NCI-H526 (cell line): ENCODE data around the gene MSANTD1.

ENCODE experiments used
- DNase-seq, 2 experiments: peaks; one replicate each; lab custom pipeline; 2025; lab: John Stamatoyannopoulos, UW

The MSANTD1 gene

DNA sequence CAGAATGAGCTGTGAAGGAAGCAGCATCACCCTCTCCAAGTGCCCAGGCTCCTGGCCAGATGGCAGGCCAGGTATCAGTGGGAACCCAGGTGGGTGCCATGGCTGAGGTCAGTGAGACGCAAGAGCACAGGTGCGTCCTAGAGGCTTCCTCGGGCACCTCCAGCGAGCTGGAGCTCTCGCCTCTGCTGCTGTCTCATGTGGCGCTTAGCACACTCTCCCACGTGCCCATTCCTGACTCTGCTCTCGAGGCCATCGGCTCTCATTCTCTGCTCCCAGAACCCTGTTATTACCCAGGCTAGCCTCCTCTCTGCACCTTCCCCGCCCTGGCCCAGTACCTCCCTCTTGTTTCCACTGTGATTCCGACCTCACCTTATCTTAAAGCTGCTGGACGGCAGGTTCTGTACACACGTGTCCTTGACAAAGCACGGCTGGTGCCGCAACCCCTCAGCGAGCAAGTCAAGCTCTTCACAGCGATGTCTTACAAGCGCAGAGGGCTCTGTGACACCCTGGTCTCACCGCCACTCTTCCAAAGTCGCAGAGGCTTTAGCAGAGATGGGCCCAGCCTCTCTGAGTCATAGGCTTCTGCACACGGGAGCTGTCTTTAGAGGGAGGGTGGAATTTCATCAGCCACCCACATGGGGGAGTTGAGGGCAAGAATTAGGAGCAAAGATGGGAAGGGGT lies 15.4 kb upstream of the MSANTD1 start:
- DNase-seq = no peak

- no peak for DNase-seq
Measured at GRCh38 chr4:3234171-3235029, 14.6 kb upstream of the MSANTD1 start.

- DNase-seq = no peak
Measured at GRCh38 chr4:3235030-3235345, 14.0 kb upstream of the MSANTD1 start.

- no peak for DNase-seq
Measured at GRCh38 chr4:3235581-3235980, 13.4 kb upstream of the MSANTD1 start.

DNA sequence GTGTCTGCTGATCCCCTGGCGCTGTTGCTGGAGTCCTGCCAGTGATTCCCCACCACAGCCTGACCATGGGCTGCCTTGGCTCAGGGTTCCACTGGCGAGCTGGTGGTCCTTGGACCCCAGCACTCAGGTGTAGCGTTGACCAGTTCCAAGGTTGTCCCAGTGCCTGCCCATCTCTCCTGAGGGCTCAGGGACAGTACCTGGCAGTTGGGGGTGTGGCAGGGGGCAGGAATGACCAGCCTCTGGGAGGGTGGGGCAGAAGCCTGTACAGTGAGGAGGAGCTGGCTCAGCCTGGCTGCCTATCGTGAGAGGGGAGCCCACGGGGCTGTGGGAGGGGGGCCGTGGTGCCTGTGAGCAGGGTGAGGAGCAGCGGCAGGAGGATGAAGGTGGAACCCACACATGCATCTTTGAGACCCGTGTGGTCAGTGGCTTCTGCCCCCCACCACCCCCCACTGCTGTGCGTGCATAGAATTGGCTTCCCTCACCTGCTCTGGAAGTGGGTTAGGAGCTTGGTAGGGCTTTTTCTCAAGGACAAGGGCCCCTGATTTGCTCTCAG lies 12.6 kb upstream of the MSANTD1 start:
- no peak for DNase-seq

GRCh38 chr4:3237266-3237665 lies 11.7 kb upstream of the MSANTD1 start:
- no peak for DNase-seq

DNA sequence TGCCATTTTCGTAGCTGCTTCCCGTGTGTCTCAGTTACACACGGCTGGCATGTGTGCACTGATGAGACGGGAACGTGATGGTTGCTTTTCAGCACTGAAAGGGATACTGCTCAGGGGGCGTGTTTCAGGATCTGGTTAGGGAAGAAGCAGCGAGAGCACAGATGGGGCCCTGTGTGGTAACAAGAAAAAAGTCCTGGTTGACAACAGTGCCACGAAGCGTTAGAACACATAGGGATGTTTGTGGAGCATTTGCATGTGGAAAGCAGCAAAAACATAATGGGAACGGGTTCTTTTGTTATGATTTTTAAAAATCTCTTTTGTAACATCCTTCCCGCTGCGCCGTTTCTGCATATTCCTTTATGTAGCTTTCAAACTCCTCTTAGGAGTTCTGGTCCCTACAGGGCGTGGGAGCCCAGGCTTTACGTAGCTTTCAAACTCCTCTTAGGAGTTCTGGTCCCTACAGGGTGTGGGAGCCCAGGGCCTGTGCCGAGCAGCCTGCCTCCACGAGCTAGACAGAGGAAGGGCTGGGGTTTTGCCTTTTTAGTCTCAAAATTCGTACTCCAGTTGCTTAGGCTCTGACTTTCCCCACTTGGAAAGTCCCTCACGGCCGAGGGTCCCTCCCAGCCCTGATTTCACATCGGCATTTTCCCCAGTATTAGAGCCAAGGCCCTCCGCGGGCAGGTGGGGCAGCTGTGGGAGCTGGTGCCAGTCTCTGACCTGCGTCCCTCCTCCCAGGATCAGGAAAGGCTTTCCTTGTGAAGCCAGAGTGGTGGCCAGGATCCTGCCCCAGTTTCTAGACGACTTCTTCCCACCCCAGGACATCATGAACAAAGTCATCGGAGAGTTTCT lies 11.0 kb upstream of the MSANTD1 start:
- no peak for DNase-seq

DNA sequence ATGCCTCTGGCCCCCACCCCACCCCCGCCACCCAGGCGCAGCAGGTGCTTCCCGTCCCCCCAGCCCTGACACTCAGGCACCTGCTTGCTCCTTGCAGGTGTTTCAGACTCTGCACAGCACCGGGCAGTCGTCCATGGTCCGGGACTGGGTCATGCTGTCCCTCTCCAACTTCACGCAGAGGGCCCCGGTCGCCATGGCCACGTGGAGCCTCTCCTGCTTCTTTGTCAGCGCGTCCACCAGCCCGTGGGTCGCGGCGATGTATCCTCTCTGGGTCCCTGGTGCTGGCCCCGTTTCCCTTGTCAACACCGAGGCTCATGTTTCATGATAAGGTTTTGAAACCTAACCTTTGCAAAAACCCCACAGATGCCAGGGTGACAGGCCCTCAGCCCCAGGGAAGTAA lies 10.2 kb upstream of the MSANTD1 start:
- DNase-seq = no peak

DNA sequence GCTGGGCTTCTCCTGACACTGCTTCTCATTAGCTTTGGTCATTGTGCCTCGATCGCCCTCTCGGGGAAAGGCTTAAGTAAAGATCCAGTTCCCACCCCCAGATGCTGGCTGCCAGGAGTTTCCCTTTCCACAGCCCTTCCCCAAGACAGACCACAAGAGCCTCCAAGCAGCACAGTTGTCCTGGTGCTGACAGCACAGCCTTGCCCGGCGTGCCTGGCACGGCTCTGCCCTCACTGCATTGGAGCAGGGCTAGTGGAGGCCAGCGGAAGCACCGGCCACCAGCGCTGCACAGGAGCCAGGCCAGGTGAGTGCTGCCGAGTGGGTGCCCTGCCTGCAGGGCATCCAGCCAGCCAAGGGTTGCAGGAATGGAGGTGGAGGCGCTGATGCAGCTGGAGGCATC lies 9.7 kb upstream of the MSANTD1 start:
- no peak for DNase-seq

DNA sequence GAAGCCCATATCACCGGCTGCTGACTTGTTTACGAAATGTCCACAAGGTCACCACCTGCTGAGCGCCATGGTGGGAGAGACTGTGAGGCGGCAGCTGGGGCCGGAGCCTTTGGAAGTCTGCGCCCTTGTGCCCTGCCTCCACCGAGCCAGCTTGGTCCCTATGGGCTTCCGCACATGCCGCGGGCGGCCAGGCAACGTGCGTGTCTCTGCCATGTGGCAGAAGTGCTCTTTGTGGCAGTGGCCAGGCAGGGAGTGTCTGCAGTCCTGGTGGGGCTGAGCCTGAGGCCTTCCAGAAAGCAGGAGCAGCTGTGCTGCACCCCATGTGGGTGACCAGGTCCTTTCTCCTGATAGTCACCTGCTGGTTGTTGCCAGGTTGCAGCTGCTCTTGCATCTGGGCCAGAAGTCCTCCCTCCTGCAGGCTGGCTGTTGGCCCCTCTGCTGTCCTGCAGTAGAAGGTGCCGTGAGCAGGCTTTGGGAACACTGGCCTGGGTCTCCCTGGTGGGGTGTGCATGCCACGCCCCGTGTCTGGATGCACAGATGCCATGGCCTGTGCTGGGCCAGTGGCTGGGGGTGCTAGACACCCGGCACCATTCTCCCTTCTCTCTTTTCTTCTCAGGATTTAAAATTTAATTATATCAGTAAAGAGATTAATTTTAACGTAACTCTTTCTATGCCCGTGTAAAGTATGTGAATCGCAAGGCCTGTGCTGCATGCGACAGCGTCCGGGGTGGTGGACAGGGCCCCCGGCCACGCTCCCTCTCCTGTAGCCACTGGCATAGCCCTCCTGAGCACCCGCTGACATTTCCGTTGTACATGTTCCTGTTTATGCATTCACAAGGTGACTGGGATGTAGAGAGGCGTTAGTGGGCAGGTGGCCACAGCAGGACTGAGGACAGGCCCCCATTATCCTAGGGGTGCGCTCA lies 8.7 kb upstream of the MSANTD1 start:
- DNase-seq = no peak

DNA sequence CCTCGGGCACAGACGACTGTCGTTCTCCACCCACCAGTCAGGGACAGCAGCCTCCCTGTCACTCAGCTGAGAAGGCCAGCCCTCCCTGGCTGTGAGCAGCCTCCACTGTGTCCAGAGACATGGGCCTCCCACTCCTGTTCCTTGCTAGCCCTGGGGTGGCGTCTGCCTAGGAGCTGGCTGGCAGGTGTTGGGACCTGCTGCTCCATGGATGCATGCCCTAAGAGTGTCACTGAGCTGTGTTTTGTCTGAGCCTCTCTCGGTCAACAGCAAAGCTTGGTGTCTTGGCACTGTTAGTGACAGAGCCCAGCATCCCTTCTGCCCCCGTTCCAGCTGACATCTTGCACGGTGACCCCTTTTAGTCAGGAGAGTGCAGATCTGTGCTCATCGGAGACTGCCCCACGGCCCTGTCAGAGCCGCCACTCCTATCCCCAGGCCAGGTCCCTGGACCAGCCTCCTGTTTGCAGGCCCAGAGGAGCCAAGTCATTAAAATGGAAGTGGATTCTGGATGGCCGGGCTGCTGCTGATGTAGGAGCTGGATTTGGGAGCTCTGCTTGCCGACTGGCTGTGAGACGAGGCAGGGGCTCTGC lies 7.9 kb upstream of the MSANTD1 start:
- DNase-seq = no peak

DNA sequence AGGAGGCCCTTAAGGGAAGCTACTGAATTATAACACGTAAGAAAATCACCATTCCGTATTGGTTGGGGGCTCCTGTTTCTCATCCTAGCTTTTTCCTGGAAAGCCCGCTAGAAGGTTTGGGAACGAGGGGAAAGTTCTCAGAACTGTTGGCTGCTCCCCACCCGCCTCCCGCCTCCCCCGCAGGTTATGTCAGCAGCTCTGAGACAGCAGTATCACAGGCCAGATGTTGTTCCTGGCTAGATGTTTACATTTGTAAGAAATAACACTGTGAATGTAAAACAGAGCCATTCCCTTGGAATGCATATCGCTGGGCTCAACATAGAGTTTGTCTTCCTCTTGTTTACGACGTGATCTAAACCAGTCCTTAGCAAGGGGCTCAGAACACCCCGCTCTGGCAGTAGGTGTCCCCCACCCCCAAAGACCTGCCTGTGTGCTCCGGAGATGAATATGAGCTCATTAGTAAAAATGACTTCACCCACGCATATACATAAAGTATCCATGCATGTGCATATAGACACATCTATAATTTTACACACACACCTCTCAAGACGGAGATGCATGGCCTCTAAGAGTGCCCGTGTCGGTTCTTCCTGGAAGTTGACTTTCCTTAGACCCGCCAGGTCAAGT lies 6.9 kb upstream of the MSANTD1 start:
- DNase-seq = no peak

DNA sequence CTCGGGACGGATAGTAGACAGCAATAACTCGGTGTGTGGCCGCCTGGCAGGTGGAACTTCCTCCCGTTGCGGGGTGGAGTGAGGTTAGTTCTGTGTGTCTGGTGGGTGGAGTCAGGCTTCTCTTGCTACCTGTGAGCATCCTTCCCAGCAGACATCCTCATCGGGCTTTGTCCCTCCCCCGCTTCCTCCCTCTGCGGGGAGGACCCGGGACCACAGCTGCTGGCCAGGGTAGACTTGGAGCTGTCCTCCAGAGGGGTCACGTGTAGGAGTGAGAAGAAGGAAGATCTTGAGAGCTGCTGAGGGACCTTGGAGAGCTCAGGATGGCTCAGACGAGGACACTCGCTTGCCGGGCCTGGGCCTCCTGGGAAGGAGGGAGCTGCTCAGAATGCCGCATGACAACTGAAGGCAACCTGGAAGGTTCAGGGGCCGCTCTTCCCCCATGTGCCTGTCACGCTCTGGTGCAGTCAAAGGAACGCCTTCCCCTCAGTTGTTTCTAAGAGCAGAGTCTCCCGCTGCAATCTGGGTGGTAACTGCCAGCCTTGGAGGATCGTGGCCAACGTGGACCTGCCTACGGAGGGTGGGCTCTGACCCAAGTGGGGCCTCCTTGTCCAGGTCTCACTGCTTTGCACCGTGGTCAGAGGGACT lies 5.7 kb upstream of the MSANTD1 start:
- DNase-seq = peak; percentile 51 to 82

- DNase-seq = no peak
Measured at GRCh38 chr4:3244002-3244401, 5.0 kb upstream of the MSANTD1 start.

DNA sequence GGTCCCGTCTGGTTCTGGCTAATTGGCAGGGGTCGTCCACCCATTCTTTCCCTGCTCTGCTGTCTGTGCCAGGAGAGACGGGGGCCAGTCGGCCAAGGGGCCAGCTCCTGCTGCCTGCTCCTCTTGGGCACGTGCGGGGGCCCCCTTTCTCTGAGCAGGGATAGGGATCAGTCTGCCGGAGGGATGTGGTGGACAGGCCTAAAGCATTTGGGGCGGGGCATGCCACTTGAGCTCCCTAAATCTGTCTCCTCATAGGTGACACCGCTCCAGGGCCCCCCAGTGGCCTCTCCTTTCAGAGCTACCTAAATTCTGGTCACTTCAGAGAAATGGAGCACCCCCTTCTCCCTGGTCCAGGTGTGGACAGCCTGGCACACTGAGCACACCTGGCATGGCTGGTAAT lies 4.2 kb upstream of the MSANTD1 start:
- DNase-seq = no peak

DNA sequence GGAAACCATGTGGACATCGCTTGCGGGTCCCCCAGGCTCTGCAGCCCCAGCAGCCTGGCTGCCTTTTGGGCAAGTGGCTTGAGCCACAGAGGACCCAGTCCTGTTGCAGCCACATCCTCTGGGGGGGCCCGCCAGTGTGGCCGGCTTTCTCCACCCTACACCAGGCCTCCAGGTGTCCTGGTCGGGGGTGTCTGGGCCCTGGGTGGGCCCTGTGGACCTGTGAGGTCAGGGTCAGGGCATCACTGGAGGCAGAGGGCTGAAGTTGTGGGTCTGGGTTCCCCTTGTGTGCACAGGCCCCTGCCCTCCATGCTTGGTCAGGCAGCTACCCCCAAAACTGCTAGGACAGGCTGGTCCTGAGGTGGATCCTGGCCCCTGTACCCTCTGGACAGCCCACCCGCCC lies 3.3 kb upstream of the MSANTD1 start:
- DNase-seq = no peak

GRCh38 chr4:3246458-3247398 lies 2.2 kb upstream of the MSANTD1 start:
- no peak for DNase-seq

GRCh38 chr4:3247399-3248177 lies 1.4 kb upstream of the MSANTD1 start:
- DNase-seq = no peak
